Stimulated activated CD4-positive, alpha-beta T cell treated with anti-CD3 and anti-CD28 coated beads, Interleukin-12 subunit alpha, Interleukin-12 subunit beta, amount 100 ng/mL, for 4 hours (primary cell): ENCODE measurements around the gene SERPINB10.

ENCODE experiments used
- DNase-seq: peaks from one replicate; pipeline ENCODE4 v3.0.0-alpha.2; 2020

SERPINB10 gene

DNA sequence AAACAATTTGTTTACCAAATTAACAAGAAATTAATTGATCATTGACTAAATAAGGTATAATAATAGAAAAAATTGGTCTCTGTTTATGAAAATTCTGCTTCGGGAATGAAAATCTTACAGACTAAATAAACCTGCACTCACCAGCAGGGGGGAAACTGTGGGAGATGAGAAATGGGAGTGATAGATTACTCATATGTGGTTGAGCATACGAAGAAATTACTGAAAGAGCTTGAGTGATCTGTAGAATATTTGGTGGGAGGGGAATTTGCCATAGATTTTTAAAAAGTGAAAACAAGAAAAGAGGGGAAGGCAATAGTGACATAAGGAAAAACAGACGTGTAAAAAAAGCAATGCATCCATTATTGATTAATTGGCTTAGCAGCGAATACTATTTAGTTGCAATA, 43.5 kb downstream of the SERPINB10 start:
- DNase-seq = no peak

DNA sequence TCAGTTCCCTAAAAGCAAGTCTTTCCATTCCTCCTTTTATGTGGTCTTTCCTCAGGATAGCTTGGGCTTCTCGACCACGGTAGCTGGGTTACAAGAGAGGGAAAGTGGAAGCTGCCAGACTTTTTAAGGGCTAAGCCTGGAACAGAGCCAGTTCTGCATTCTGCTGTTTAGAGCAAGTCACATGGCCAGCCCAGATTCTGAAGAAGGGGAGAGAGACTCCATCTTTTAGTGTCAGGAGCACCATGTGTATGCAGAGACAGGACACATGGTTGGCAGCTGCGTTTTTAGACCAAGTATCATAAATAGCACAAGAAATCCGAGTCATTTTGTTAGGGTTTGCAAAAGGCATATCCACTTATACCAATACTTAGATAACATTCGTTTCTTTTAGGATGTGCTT, 46.1 kb downstream of the SERPINB10 start:
- DNase-seq = no peak

DNA sequence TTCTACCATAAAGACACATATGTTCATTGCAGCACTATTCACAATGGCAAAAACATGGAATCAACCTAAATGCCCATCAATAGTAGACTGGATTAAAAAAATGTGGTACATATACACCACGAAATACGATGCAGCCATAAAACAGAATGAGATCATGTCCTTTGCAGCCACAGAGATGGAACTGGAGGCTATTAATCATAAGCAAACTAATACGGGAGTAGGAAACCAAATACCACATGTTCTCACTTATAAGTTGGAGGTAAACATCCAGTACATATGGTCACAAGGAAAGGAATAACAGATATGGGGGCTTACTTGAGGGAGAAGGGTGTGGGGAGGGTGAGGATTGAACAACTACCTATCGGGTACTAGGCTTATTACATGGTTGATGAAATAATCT, 49.0 kb downstream of the SERPINB10 start:
- no peak for DNase-seq

DNA sequence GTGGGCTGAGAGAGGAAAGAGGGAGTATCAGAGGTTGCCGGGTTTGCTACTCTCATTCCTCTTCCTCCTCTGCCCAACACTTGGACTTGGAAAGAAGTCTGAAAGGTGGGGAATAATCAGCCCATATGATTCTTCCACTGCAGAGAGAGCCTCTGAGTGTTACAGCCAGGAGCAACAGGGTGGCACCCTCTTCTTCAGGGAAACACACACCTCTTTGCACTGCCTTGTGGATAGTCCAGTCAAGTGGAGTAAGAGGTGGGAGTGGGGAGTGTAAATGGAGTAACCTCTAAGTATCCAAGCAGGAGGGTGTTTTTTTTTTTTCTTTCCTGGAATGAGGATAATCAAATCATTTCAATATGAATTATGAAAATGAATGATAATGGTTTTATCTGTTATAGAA, 53.1 kb downstream of the SERPINB10 start:
- DNase-seq = no peak

DNA sequence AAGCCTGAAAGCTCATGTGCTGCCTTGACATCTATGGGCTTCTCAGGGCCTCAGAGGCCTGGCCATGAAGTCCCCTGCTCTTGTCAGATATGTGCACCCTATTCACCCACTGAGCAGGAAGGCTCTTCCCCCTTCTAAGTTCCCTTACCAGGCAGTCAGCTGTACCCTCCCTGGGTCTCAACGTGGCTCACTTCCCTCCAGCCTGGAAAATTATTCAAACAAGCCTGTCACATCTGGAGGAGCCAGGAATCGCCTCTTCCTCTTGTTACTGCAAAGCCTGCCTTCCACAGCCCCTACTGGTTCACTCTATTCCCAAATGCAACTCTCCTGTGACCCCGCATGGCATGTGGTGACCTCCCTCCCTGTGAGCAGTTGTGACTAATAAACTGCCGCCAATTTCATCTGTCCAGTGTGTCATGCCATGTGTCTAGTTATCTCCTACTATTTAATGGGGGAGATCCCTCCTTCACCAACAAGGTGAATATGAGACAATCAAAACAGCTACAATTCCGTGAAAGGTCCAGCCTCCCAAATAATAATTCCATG, 53.8 kb downstream of the SERPINB10 start:
- DNase-seq = no peak

DNA sequence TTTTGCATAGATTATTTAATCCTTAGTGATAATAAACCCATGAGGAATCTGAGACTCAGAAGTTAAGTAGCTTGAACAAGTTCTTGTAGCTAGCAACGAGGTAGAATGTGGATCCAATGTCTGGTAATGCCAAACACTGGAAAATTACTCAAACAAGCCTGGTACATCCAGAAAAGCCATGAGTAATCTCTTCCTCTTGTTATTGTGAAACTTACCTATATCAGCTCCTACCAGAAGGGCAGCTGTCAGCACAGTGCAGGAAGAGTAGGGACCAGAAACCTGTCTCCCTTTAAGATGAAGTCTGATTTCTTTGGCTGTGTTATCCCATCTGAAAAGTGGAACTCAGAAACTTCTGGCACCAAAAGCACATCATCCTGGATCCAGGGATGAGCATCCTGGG, 54.4 kb downstream of the SERPINB10 start:
- DNase-seq = no peak

DNA sequence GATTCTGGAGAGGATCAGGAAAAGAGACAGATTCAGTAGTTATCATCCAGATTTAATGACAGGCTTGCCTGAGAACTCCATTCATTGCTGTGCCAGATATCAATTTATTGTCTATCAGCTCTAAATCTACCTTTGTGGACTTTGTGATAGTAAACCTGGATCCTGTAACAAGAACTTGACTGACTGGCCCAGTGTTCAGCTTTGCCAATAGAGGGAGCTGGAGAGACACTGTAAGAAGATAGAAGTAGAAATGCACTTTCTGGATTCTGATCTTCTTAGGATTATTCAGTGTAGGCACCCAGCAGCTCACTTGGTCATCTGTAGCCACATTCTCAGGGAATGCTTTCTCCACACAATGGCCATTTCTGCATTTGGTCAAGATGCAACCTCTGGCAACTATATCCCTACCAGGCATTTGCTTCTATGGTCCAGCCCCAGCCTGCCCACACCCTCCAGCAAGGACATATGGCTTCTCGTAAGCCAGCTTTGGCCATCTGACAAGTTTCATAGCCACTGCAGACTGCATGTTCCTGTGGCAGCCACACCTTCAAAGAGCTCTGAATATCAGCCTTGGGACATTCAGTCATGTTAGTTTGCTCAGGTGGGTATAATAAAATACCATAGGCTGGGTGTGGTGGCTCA, 56.0 kb downstream of the SERPINB10 start:
- DNase-seq = peak; percentile 21

DNA sequence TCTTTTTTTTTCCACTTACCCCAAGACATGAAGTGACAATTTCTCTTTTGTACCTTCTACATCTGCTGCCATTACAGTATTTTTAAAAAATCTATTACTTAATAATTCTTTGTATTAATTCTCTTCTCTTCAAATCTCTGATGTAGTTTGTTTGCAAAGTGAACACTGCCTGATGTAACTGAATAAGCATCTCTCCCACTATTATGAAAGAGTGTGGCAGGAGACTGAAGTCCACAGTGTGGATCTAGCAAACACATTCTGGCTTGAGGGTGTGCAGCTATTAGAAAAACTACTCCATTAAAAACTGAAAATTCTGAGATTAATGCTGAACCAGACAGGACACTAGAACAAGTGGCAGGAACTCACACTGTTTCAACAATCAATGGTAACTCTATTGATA, 57.1 kb downstream of the SERPINB10 start:
- no peak for DNase-seq

DNA sequence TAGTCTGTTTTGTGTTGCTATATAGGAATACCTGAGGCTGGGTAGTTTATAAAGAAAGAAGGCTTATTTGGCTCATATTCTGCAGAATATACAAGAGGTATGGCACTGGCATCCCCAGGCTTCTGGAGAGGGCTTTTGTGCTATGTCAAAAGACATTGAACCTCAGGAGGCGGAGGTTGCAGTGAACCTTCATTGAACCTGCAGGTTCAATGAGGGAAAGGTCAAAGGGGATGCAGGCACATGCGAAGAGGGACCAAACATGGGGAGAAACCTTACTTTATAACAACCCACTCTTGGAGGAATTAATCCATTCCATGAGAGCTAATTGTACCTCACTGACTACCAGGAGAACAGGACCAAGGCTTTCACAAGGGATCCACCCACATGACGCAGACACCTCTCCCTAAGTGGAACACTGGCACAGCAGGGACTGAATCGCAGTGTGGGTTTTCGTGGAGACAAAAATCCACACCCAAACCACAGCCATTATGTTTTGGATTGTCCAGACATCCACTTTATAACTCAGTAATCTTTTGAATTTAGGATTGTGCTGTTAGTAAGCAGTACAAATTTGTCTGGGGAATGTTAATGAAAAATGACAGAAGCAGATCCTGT, 58.1 kb downstream of the SERPINB10 start:
- no peak for DNase-seq

DNA sequence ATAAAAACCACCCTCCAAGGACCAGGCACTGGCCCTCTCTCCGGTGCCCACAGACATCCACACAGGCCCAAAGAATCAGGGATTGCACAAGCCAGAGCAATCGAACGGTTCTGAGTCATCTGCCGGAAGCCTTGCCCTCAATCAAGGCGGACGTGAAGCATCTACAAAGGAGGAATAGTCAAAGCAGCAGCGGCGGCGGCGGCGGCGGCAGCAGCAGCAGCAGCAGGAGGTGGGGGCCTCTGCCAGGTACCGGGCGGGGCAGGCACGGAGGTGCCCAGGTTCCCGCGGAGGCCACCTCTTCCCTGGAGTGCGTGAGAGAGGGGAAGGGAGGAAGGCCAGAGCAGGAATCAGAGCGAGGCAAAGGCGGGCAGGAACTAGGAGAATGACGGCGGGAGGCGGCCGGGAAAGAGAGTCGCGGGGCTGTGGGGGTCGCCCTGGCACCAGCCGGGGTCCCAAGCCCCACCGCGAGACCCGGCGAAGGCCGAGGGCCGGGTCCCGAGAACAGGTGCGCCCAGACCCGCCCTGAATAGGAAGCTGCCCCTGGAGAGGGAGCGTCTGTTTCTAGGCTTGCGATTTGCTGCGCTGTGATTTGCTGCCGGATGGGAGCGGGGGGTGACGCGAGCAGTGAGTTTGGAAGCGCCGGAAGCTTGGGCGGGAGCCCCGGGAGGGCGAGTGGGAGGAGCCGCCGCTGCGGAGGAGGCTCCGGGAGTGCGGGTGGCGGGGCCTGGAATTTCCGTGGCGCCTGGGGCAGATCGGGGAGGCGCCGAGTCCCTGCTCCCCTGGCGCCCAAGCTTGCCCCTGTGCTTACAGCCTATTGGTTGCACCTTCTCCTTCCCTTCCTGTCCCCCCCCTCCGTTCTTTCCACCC, 62.4 kb downstream of the SERPINB10 start, which contains the start of gene SERPINB8:
SERPINB8 (plus strand) TSS at position 140 of the 867 bp plus-strand sequence. CDS start 8,228 bp downstream, outside the sequence.
- DNase-seq = peak; percentile 73

DNA sequence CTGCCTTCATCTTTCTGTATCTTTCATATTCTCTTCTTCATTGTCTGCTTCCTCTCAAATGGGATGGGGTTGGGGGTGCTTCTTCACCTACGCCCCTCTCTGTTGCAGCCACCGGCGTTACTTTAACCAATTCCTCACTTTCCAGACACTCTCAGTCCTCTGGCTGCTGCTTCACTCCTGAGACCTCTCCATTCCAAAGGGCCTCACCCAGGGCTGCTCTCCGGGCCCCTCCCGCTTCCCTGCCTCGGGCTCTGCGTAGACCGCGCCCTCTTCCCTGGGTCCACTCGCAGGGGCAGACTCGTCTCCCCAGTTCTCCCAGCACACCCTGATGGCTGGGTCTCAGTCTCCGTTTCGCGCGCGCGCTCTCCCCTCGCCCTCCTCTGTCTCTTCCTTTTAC, 63.0 kb downstream of the SERPINB10 start:
- DNase-seq = no peak

DNA sequence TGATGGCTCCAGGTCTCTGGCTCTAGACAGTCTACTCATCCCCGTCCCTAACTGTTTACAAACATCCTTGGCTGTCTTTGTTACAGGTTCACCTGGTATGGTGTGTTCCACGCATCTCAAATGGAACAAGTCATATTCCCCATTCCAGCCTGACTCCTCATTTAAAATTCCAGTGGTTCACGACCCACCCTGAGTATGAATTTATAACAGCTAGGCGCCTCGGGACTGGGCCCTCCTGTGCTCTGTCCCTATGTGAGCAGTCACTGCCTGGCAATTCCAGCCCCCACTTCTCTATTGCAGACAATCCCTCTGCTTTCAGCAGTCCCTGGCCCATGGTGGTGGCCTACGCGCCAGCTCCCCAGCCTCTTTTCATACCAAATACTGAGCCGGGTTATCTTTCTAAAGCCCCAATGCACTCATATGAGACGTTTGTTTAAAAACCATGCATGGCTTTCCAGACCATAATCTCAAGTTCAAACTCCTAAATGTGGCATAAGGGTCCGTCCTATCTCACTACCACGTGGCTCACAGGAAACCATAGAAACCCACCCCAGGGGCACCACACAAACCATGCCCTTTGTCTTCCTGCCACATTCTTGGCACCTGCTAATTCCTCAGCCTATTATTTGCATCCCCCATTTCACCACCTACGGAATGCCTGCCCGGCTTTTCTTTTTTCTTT, 63.7 kb downstream of the SERPINB10 start:
- DNase-seq = no peak

DNA sequence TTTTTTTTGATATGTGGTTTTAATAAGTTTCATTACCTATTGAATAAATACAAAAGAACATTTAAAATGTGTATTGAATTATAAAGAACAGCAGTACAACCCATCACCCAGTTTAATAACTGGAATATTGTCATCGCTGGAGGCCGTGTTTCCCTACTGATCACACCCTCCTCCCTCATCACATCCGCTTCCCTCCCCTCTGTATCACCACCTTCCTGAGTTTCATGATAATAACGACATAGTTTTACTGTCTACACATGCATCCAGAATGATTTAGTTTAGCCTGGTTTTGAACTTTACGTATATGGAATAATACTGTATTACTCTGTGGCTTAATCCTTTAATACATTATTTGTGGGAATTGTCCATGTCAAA, 64.2 kb downstream of the SERPINB10 start:
- DNase-seq = no peak

DNA sequence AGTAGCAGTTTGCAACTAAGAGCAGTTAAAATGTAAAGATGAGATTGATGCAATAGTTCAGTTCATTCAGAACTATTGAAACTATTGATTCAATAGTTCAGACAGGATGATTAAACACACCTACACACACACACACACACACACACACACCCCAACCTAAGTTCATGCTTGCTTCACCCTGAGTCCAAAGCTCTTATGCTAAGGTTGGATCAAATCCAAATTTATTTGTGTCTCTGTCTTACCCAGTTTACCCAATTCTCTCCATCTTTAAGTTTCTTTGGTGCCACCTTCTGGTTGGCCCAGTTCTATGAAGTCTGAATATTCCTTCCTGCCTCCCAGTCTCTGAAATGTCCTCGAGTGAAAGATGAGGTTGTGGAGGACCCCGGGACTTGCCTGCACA, 67.2 kb downstream of the SERPINB10 start:
- no peak for DNase-seq

DNA sequence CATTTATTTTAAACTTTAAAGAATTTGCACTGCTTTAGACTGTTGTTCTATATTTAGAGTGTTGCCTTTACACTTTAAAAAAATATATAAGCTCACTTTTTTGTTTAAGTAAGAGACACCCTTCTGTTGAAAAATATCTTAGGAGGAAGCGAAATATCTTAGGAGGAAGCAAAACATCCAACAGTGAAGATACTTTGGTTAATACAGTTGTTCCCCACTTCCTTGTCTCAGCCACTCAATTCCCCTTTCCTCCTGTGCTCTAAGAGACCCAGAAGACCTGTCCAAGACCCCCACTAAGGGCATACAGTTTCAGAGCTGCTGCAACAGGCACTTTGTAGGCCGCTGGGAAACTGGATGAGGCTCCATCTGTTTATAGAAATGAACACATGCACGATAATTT, 67.9 kb downstream of the SERPINB10 start:
- DNase-seq = no peak

DNA sequence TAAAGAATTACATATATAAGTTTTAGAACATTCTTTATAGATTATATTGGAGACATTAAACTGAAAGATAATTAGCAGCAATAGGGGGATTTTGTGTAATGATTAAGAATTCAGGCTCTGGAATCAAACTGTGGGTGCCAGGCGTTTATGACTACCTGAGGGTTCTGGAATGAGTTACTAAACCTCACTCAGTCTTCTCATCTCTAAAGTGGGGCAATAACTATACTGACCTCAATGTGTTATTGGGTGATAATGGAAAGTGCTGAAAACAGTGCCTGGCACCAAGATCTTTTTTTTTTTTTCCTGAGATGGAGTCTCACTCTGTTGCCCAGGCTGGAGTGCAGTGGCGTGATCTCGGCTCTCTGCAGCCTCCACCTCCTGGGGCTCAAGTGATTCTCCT, 69.3 kb downstream of the SERPINB10 start:
- DNase-seq = no peak

DNA sequence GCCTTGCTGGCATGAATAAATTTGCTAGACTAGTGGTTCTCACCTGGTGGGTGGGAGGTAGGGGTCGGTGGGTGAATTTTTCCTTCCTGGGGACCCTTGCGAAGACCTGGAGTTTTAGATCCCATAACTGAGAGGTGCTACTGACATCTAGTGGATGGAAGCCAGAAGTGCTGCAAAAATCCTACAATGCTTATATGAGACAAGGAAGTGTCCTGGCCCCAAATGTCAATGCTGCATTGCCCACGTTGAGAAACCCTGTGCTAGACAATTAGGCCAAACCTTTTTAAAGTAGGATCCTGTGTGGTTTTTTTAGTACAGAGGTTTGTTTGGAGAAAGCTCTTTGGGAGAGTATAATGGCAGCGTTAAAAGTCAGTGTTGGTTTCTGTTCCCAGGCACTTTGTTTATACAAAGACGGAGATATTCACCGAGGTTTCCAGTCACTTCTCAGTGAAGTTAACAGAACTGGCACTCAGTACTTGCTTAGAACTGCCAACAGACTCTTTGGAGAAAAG, 71.7 kb downstream of the SERPINB10 start:
- no peak for DNase-seq

DNA sequence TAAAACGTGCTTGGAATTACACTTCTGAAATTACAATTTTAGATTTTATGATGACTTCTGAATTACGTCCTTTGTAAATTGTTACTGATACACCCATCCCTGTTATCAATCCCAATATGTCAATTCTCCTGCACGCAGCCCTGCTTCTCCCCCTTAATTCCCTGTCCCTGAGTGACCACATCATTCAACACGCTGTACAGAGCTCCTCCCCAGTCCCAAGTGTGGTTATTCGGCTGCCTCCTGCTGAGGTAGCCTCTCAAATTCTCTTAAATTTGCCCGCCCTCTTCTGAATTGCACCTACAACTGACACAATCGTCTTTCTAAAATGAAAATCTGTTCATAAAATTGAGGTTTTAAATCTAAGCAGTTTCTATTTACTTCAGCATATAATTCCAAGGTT, 72.3 kb downstream of the SERPINB10 start:
- no peak for DNase-seq

DNA sequence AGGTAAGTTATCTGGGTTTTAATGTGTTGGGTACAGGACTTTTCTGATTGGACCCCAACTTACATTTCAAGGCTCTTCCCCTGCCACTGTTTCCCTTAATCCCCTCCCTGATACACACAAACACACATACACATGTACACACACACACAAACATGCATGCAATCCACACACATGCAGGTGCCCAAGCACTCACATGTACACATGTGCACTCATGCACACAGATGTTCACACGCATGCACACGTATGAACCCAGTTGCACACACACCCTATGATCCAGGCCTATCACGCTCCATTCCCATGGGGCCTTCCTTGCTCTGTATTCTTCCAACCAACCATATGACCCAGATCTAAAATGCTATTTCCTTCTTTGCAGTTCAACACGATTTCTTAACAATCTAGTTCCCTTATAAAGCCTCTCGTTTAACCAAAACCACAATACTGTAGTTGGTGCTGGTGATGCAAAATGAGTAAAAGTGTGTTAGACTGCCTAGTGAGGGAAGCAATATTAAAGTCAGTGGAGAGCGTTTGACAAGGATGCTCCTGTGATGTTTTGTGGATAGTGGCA, 73.2 kb downstream of the SERPINB10 start:
- DNase-seq = no peak

DNA sequence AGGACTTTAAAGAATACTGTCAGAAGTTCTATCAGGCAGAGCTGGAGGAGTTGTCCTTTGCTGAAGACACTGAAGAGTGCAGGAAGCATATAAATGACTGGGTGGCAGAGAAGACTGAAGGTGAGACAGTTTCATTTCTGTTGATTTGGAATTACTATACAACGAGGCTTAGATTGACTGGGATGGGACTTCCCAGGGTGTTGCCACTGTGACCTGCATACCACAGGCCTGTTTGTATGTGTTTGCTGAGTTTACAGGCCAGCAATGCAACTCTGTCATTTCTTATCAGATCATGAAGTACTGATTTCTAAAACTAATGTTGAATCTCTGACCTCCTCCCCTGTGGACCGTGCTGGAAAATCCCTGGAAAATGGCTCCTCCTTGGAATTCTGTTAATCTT, 74.0 kb downstream of the SERPINB10 start:
- no peak for DNase-seq

DNA sequence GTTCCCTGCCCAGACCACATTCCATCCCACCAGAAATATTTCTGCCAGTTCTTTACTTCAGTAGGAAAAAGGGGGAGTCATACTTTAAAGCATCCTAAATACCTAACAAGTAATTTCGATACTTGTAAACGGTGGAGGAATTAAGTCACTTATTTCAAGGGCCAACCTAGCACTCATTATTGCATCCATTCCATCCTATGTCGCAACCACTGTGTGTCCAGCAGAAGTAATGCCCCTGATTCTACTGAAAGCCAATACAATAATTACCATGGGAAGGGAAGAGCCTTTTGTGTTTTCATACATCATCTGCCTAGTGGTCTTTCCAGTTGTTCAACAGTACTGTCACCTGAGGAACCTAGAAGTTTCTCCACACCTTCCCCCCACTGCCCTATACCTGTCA, 74.6 kb downstream of the SERPINB10 start:
- no peak for DNase-seq
